CD1c-positive myeloid dendritic cell (primary cell): ENCODE data around the gene B4GALT6.

Experiments used
- DNase-seq: peaks from one replicate; pipeline ENCODE4 v3.0.0-alpha.2; 2016; ENCODE audit errors: extremely low spot score

Gene B4GALT6

GRCh38 chr18:31633392-31634330, 50.7 kb downstream of the B4GALT6 start:
- DNase-seq = no peak

- DNase-seq = no peak
Measured at GRCh38 chr18:31632356-31632755, 52.0 kb downstream of the B4GALT6 start.

GRCh38 chr18:31631526-31631925, 52.9 kb downstream of the B4GALT6 start:
- DNase-seq = no peak

GRCh38 chr18:31630549-31630948, 53.8 kb downstream of the B4GALT6 start:
- no peak for DNase-seq

- DNase-seq = no peak
Measured at GRCh38 chr18:31626409-31626808, 58.0 kb downstream of the B4GALT6 start.

GRCh38 chr18:31624892-31625640, 59.3 kb downstream of the B4GALT6 start:
- DNase-seq = no peak

- no peak for DNase-seq
Measured at GRCh38 chr18:31619291-31619690, 65.1 kb downstream of the B4GALT6 start.

GRCh38 chr18:31618801-31619200, 65.6 kb downstream of the B4GALT6 start:
- DNase-seq = no peak

- no peak for DNase-seq
Measured at GRCh38 chr18:31617031-31617717, 67.2 kb downstream of the B4GALT6 start.

- no peak for DNase-seq
Measured at GRCh38 chr18:31616586-31616985, 67.8 kb downstream of the B4GALT6 start.

GRCh38 chr18:31614044-31614443, 70.3 kb downstream of the B4GALT6 start:
- no peak for DNase-seq

- DNase-seq = no peak
Measured at GRCh38 chr18:31612124-31612523, 72.3 kb downstream of the B4GALT6 start.

- DNase-seq = no peak
Measured at GRCh38 chr18:31611511-31611910, 72.9 kb downstream of the B4GALT6 start.

GRCh38 chr18:31610286-31611205, 73.8 kb downstream of the B4GALT6 start:
- no peak for DNase-seq

GRCh38 chr18:31609886-31610285, 74.5 kb downstream of the B4GALT6 start:
- no peak for DNase-seq

GRCh38 chr18:31607384-31607783, 77.0 kb downstream of the B4GALT6 start:
- DNase-seq = no peak

- no peak for DNase-seq
Measured at GRCh38 chr18:31606265-31606664, 78.1 kb downstream of the B4GALT6 start.

- DNase-seq = no peak
Measured at GRCh38 chr18:31603315-31603714, 81.1 kb downstream of the B4GALT6 start.

GRCh38 chr18:31598021-31598805, 86.2 kb downstream of the B4GALT6 start:
- no peak for DNase-seq
